Heart left ventricle (tissue), 16 donors: ENCODE results near the gene PRKCH. TPM values are rescaled to one million over a fixed set of nuclear protein-coding genes. Genes with fewer than 3 reads are reported as not detected.

ENCODE experiments used
- ATAC-seq, 4 donors: fragments of 200-7000 bp; cut with Tn5 transposase; one replicate each; pipeline ENCODE4 v1.9.1; 2020 to 2022; ENCODE audit warnings: moderate library complexity in 4 of 4, mild to moderate bottlenecking in 3 of 4, moderate number of reproducible peaks in 1 of 4
- DNase-seq, 5 donors: peaks; one replicate each; pipeline ENCODE4 v3.0.0-alpha.2; 2020
- H3K27ac ChIP-seq, 12 donors: fragments of 200-600 bp; sonication (generic) in 4 of 12; one replicate each; pipeline versions ENCODE4 v1.5.0 to v1.8.0; 2016 to 2022; ENCODE audit warnings: mild to moderate bottlenecking in 2 of 12
- H3K27me3 ChIP-seq, 9 donors: fragments of 200-600 bp; sonication (generic) in 2 of 9; one replicate each; pipeline versions ENCODE4 v1.5.1 to v1.8.0; 2016 to 2022; ENCODE audit warnings: mild to moderate bottlenecking in 3 of 9
- H3K36me3 ChIP-seq, 9 donors: fragments of 200-600 bp; sonication (generic) in 2 of 9; one replicate each; pipeline versions ENCODE4 v1.5.0 to v1.8.0; 2018 to 2022; ENCODE audit warnings: mild to moderate bottlenecking in 2 of 9
- H3K4me1 ChIP-seq, 12 donors: fragments of 200-600 bp; sonication (generic) in 4 of 12; one replicate each; pipeline versions ENCODE4 v1.5.0 to v1.8.0; 2016 to 2022; ENCODE audit warnings: mild to moderate bottlenecking in 3 of 12
- H3K4me3 ChIP-seq, 12 donors: fragments of 200-600 bp; sonication (generic) in 4 of 12; one replicate each; pipeline versions ENCODE4 v1.5.0 to v1.8.0; 2017 to 2022; ENCODE audit warnings: mild to moderate bottlenecking in 9 of 12, moderate library complexity in 4 of 12
- H3K9me3 ChIP-seq, 12 donors: fragments of 200-600 bp; sonication (generic) in 4 of 12; one replicate each; pipeline versions ENCODE4 v1.5.0 to v1.8.0; 2016 to 2022; ENCODE audit warnings: mild to moderate bottlenecking in 1 of 12
- POLR2A ChIP-seq, 2 donors: fragments of 450-650 bp; IDR thresholded peaks; one replicate each; pipeline ENCODE4 v1.6.1; 2017; ENCODE audit warnings: antibody characterized with exemption in 2 of 2, mild to moderate bottlenecking in 2 of 2, moderate library complexity in 2 of 2
- WGBS, 4 donors: extraction: QIAGEN DNeasy Blood & Tissue Kit in 2 of 4; methylation state at CpG; one replicate each; pipeline versions ENCODE4 v1.1.5 to v1.1.7; 2013 to 2018; 5-methylcytosine and 5-hydroxymethylcytosine counted together
- intact Hi-C, 10 donors: fragments of 100-400 bp; cut with DNase I; formaldehyde crosslinking; loops; one replicate each; pipeline versions ENCODE4 v1.11.1 to v1.14.2; 2022
- polyA plus RNA-seq, 2 donors: library from polyadenylated mRNA; stranded (reverse); fragments of 200-250 nt; gene quantifications; one replicate each; pipeline ENCODE4 v1.2.3, GENCODE V29; 2013
- total RNA-seq, 9 donors: library from RNA; depleted of rRNA in 2 of 9; stranded (reverse); fragments of >200 nt in 2 of 9; fragmentation: NEBNext Ultra II Directional in 3 of 9; extraction: Animal tissue kit (Norgen Biotek cat#: 25700) in 3 of 9; gene quantifications; one replicate each; pipeline versions ENCODE4 v1.1.0 to v1.2.4, GENCODE V29; 2016 to 2023
- TF ChIP-seq, protein P1 (sequence below), 12 donors: fragments of 200-600 bp; sonication (generic) in 4 of 12; IDR thresholded peaks; one replicate each; pipeline versions ENCODE4 v1.5.0 to v1.8.0; 2018 to 2022; ENCODE audit warnings: antibody characterized with exemption in 12 of 12, mild to moderate bottlenecking in 5 of 12
- donor health status: ischemic (EF 13 %, LVEDD 7.1; RV severe dilation, severe dysfunction).
- donor health status: healthy with polysubstance abuse.
- donor health status: DM: no; HTN: yes; CAD: no.
- donor health status: DM: no; HTN: no; CAD: no.
- donor health status: ischemic (EF 25% LVEDD 6.9; RV normal size, moderate dysfunction).
- donor health status: ischemic (EF 25% LVEDD 5.7; RV mildly dilated, moderate dysfunction).
- donor health status: healthy.
- donor health status: DM: yes; HTN: yes; CAD: no.
- donor health status: ischemic (EF 35%, LVEDD 5.7; RV mildly dilated, moderate dysfunction).
- donor health status: nonischemic (EF 11% LVEDD 7.7; RV severe dilation, severe dysfunction).
- donor health status: DM: yes; HTN: yes; CAD: no.
- donor health status: PGD.
- donor health status: ischemic (EF 29% LVEDD 5.4; RV normal size, mild dysfunction).
- donor health status: nonischemic (EF 23%, LVEDD 6.1; RV moderate dilation, normal function).

PRKCH gene
- total and polyA plus RNA-seq, 11 donors, result 6.1 to 49.2 (median 21.7) TPM

DNA sequence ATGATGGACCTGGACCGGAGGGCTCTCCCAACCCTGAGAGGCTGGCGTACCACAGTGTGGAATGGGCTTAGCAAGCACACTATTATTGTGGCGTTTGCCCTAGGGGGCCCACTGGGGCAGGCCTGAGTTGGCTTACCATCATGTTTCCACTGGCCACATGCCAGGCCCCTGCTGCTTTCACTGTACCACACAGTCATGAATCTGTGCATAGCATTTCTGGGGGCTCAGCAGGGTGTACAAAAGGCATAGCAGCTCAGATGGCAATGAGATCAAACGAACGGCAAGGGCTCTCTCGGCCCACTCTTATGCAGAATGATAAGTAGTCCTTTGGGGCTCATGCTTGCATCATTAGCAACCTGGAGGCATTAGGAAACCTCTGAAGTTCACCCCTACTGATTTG is 236.9 kb downstream of the PRKCH start:
- H3K9me3 ChIP-seq, result no peaks in the 10 kb centered on the region
- H3K4me3 ChIP-seq, result no peak overlapping the region
- TF ChIP-seq, protein P1, sequence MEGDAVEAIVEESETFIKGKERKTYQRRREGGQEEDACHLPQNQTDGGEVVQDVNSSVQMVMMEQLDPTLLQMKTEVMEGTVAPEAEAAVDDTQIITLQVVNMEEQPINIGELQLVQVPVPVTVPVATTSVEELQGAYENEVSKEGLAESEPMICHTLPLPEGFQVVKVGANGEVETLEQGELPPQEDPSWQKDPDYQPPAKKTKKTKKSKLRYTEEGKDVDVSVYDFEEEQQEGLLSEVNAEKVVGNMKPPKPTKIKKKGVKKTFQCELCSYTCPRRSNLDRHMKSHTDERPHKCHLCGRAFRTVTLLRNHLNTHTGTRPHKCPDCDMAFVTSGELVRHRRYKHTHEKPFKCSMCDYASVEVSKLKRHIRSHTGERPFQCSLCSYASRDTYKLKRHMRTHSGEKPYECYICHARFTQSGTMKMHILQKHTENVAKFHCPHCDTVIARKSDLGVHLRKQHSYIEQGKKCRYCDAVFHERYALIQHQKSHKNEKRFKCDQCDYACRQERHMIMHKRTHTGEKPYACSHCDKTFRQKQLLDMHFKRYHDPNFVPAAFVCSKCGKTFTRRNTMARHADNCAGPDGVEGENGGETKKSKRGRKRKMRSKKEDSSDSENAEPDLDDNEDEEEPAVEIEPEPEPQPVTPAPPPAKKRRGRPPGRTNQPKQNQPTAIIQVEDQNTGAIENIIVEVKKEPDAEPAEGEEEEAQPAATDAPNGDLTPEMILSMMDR (IDR thresholded peaks at IDR 0.05), result no peak
- no peak for TF ChIP-seq POLR2A (IDR thresholded peaks at IDR 0.05)
- no peaks in the 10 kb centered on the region for H3K36me3 ChIP-seq
- no peaks in the 10 kb centered on the region for H3K27me3 ChIP-seq
- peaks cover 2 to 55% (median 37%) of the 10 kb centered on the region in 12 donors for H3K4me1 ChIP-seq
- no peak for ATAC-seq
- no peak overlapping the region for H3K27ac ChIP-seq
- DNase-seq, result peak in 1 of 5 donors; percentile 47
- intact Hi-C loops, result no loop called here
- WGBS, 4 donors, result 61 to 84% (median 76%) methylated on average over 6 of the region's 6 CpGs

DNA sequence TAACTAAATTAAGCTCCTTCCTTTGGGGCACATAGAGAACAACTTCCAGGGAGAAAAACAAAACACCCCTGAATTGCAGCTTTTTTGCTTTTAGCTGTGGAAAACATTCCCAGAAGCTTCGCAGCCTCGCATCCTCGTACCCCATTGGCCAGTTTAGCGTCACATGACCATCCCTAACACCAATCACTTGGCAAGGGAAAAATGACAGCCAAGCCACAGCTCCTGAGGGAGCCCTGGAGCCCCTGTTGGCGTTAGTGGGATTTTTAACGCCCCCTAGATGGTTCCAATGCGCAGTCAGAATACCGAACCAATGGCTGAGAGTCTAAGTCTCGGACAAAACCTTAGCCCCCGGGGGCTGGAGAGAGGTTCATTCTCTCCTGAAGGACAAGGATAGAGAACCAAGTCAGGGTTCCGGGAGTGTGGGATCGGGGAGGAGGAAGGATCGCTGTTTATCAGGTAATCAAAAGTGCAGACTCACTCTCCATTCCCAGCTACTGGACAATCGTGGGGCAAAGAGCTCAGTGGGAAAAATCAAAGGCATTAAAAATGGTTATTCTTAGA is 238.3 kb downstream of the PRKCH start:
- Histone ChIP-seq H3K27ac (peak overlapping the region in 9 of 12 donors; percentile 6 to 94 (median 53)), H3K27me3 (no peaks in the 10 kb centered on the region), H3K4me1 (peaks cover 2 to 56% (median 28%) of the 10 kb centered on the region in 12 donors), H3K4me3 (no peak overlapping the region), H3K36me3 (no peaks in the 10 kb centered on the region), H3K9me3 (no peaks in the 10 kb centered on the region)
- ATAC-seq (no peak), DNase-seq (no peak)
- TF ChIP-seq POLR2A (IDR thresholded peaks at IDR 0.05), result no peak
- TF ChIP-seq, protein P1 (IDR thresholded peaks at IDR 0.05), result no peak
- intact Hi-C loops, result loop anchor here in 8 of 10 donors (5.0 to 10.0 kb wide), 6 partner anchors 32 to 138 kb away; partner anchors contain the start of gene HIF1A (in 5 of the 8)
- WGBS, 4 donors, result 86 to 94% (median 87%) methylated on average over 14 of the region's 14 CpGs

DNA sequence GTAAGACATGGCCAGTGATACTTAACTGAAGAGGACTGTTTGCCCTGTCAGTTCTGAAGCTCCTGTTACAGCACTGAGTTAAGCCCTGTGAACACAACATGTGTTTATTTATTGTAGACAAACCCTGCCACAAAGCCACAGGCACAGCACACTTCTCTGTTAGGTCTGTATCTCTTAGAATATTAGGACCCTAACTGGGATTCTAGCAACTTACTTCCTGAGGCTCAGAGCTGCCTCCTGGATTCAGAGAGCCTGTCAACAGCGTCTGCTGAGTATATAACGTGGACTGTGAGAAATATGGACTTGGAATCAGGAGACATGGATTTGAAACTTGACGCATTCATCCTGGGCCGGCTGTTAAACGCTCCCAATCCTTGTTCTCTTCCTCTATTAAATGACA is 238.9 kb downstream of the PRKCH start:
- Histone ChIP-seq H3K27me3 (no peaks in the 10 kb centered on the region), H3K36me3 (no peaks in the 10 kb centered on the region), H3K4me1 (peaks cover 2 to 61% (median 28%) of the 10 kb centered on the region in 12 donors), H3K4me3 (no peak overlapping the region), H3K9me3 (no peaks in the 10 kb centered on the region), H3K27ac (peak overlapping the region in 9 of 12 donors; percentile 6 to 94 (median 53))
- DNase-seq (no peak), ATAC-seq (no peak)
- intact Hi-C loops, result loop anchor here in 8 of 10 donors (5.0 to 10.0 kb wide), 6 partner anchors 33 to 137 kb away; partner anchors contain the start of gene HIF1A (in 5 of the 8)
- no peak for TF ChIP-seq POLR2A (IDR thresholded peaks at IDR 0.05)
- whole genome bisulfite sequencing, 4 donors, result 26 to 43% (median 35%) methylated on average over 5 of the region's 5 CpGs

DNA sequence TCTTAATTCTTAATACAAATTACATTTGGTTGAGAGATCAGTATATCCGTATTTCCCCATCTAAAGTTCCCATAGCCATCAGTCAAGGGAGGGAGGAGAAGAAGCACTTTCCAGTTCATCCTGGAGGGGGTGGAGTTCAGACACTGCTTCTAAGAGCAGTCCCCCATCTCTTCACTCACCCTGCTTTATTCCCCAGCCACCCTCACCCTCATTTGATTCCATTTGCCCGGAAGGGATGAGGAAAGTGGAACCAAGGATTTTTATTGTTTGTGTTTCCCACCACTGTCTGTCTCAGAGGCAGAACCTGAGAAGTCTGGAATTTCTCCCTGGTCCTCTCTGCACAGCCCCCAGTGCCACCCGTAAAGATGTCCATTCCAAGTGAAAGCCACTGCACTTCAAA is 239.7 kb downstream of the PRKCH start:
- Histone ChIP-seq H3K27me3 (no peaks in the 10 kb centered on the region), H3K4me1 (peaks cover 2 to 60% (median 29%) of the 10 kb centered on the region in 12 donors), H3K4me3 (no peak overlapping the region), H3K27ac (peak overlapping the region; percentile 31 to 94 (median 76)), H3K9me3 (no peaks in the 10 kb centered on the region), H3K36me3 (no peaks in the 10 kb centered on the region)
- no peak for TF ChIP-seq POLR2A (IDR thresholded peaks at IDR 0.05)
- TF ChIP-seq, protein P1 (IDR thresholded peaks at IDR 0.05), result no peak
- DNase-seq (no peak), ATAC-seq (no peak)
- 64 to 72% (median 68%) methylated on average over 3 of the region's 3 CpGs for WGBS, 4 donors
- intact Hi-C loops, result loop anchor here in 8 of 10 donors (5.0 to 10.0 kb wide), 6 partner anchors 34 to 136 kb away; partner anchors contain the start of gene HIF1A (in 5 of the 8)
